MV-4-11 (cell line): ENCODE measurements around the gene MAGEE1.

Source experiments
- DNase-seq: peaks from one replicate; lab custom pipeline; 2025; lab: John Stamatoyannopoulos, UW

MAGEE1 gene

GRCh38 chrX:76427560-76428242 lies at the start of gene MAGEE1:
TSS of gene MAGEE1 (plus strand) at chrX:76427710. CDS start at chrX:76427931, 221 bp downstream.
- peak; percentile 46 for DNase-seq

GRCh38 chrX:76398970-76399369 lies 28.5 kb upstream of the MAGEE1 start:
- DNase-seq: no peak

GRCh38 chrX:76407795-76408194 lies 19.7 kb upstream of the MAGEE1 start:
- DNase-seq: no peak

- DNase-seq: no peak
These were observed 7.3 kb upstream of the MAGEE1 start for GRCh38 chrX:76420237-76420636.

GRCh38 chrX:76428243-76429130 lies 977 bp downstream of the MAGEE1 start:
- DNase-seq: no peak

- no peak for DNase-seq
These were observed 5.7 kb downstream of the MAGEE1 start for GRCh38 chrX:76433219-76433618.

GRCh38 chrX:76434103-76434741 lies 6.7 kb downstream of the MAGEE1 start:
- no peak for DNase-seq

- peak; percentile 1 for DNase-seq
These were observed 11.7 kb downstream of the MAGEE1 start for GRCh38 chrX:76439188-76439587.

GRCh38 chrX:76453737-76454406 lies 26.4 kb downstream of the MAGEE1 start:
- no peak for DNase-seq

- no peak for DNase-seq
These were observed 27.0 kb downstream of the MAGEE1 start for GRCh38 chrX:76454456-76454927.

- no peak for DNase-seq
These were observed 49.8 kb downstream of the MAGEE1 start for GRCh38 chrX:76477353-76477752.
